OCI-LY7 (cell line): Measurements from ENCODE around the gene PRDX1. TPM values are rescaled to one million over a fixed set of nuclear protein-coding genes. Genes with fewer than 3 reads are reported as not detected.
"Not testable (repeated sequence)": the region's sequence is repeated elsewhere in the genome, so short reads cannot be mapped to it uniquely, and the experiment has no call there.

Experiments
- BruUV-seq: library from RNA; stranded (reverse); fragments of 400-500 nt; replicated peaks from 2 replicates; lab custom pipeline; 2021; lab: Mats Ljungman, UMichigan
- CTCF ChIA-PET: fragments of 300-600 bp; sonication (Branson Sonifier 250); formaldehyde crosslinking; loops from one replicate; lab custom pipeline; 2022; ENCODE audit warnings: antibody characterized with exemption; ENCODE audit not compliant: unreplicated experiment; lab: Charles Lee
- POLR2A ChIA-PET: fragments of 300-600 bp; sonication (Branson Sonifier 250); formaldehyde crosslinking; loops from one replicate; lab custom pipeline; 2022; ENCODE audit warnings: antibody characterized with exemption; lab: Charles Lee
- DNase-seq: peaks from one replicate; pipeline ENCODE4 v3.0.0-alpha.2; 2015; ENCODE audit warnings: low spot score
- H2AFZ ChIP-seq: fragments of 200-600 bp; sonication (generic), shearing (Covaris generic); 2 replicates; pipeline ENCODE4 v1.6.1; 2014; ENCODE audit warnings: mild to moderate bottlenecking, antibody characterized with exemption, low read length, moderate library complexity
- H3K27ac ChIP-seq: fragments of 200-600 bp; sonication (generic); 2 replicates; pipeline ENCODE4 v1.5.1; 2014; ENCODE audit warnings: mixed run types, low read depth, mild to moderate bottlenecking, moderate library complexity, low read length, inconsistent platforms; ENCODE audit not compliant: poor library complexity, severe bottlenecking
- H3K36me3 ChIP-seq: fragments of 200-600 bp; sonication (generic); 2 replicates; pipeline ENCODE4 v1.6.1; 2014; ENCODE audit warnings: mild to moderate bottlenecking, antibody characterized with exemption, low read length, moderate library complexity, mixed read lengths; ENCODE audit not compliant: insufficient read depth
- H3K4me1 ChIP-seq: fragments of 200-600 bp; sonication (generic); 2 replicates; pipeline ENCODE4 v1.5.1; 2014; ENCODE audit warnings: mild to moderate bottlenecking, low read length; ENCODE audit not compliant: insufficient read depth, poor library complexity, severe bottlenecking
- H3K4me2 ChIP-seq: fragments of 200-600 bp; sonication (generic); 2 replicates; pipeline ENCODE4 v1.6.1; 2014; ENCODE audit warnings: mild to moderate bottlenecking, low read length
- H3K4me3 ChIP-seq: fragments of 200-600 bp; sonication (generic); 2 replicates; pipeline ENCODE4 v1.5.1; 2014; ENCODE audit warnings: mild to moderate bottlenecking, low read depth, low read length; ENCODE audit not compliant: poor library complexity, severe bottlenecking
- H3K79me2 ChIP-seq: fragments of 200-600 bp; sonication (generic); 2 replicates; pipeline ENCODE4 v1.6.1; 2016; ENCODE audit warnings: low read depth, mild to moderate bottlenecking, low read length, moderate library complexity, mixed read lengths; ENCODE audit not compliant: insufficient read depth
- H3K9me2 ChIP-seq: fragments of 200-600 bp; sonication (generic); 2 replicates; pipeline ENCODE4 v1.6.1; 2016; ENCODE audit warnings: mild to moderate bottlenecking, low read length, mixed read lengths; ENCODE audit not compliant: insufficient read depth
- H3K9me3 ChIP-seq: fragments of 200-600 bp; sonication (generic); 2 replicates; pipeline ENCODE4 v1.6.1; 2014; ENCODE audit warnings: mild to moderate bottlenecking, mixed run types, low read length, mixed read lengths
- H4K20me1 ChIP-seq: fragments of 200-600 bp; sonication (generic); 2 replicates; pipeline ENCODE4 v1.6.1; 2014; ENCODE audit warnings: mild to moderate bottlenecking, antibody characterized with exemption, low read length, moderate library complexity, mixed read lengths; ENCODE audit not compliant: insufficient read depth
- CTCF ChIP-seq: fragments of 200-600 bp; sonication (generic); conservative IDR thresholded peaks from 2 replicates; pipeline ENCODE4 v1.5.1; 2014; ENCODE audit warnings: mild to moderate bottlenecking, antibody characterized with exemption, low read length, moderate library complexity, mixed read lengths
- EZH2phosphoT487 ChIP-seq: fragments of 200-600 bp; sonication (generic); IDR thresholded peaks from 2 replicates; pipeline ENCODE4 v1.6.1; 2018; ENCODE audit warnings: low read depth, borderline replicate concordance, mild to moderate bottlenecking, mixed run types, antibody characterized with exemption, low read length, moderate library complexity, mixed read lengths
- intact Hi-C: fragments of 100-400 bp; cut with micrococcal nuclease; formaldehyde crosslinking; loops from one replicate; pipeline ENCODE4 v1.10.0; 2022; ENCODE audit not compliant: unreplicated experiment
- total RNA-seq, 2 experiments: library from RNA; depleted of rRNA in 1 of 2; stranded (reverse); fragments of >200 nt in 1 of 2; shearing (Covaris generic) in 1 of 2; gene quantifications; 2 replicates each; pipeline ENCODE4 v1.2.3, GENCODE V29; 2014 to 2022

Gene PRDX1
- total RNA-seq, 2 experiments from 2014 or later: 814 to 851 TPM

GRCh38 chr1:45490121-45490625 is 31.5 kb downstream of the PRDX1 start:
- TF ChIP-seq EZH2phosphoT487: no peak
- no peak for TF ChIP-seq CTCF

DNA sequence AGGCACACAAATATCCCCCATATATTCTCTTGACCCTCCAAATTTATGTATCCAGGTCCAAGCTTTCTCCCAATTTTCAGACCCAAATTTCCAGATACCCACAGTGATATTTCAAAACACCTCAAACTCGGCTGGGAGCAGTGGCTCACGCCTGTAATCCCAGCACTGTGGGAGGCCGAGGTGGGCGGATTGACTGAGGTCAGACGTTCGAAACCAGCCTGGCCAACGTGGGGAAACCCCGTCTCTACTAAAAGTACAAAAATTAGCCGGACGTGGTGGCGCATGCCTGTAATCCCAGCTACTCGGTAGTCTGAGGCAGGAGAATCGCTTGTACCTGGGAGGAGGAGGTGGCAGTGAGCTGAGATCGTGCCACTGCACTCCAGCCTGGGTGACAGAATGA is 32.3 kb downstream of the PRDX1 start:
- H3K79me2 ChIP-seq, H4K20me1 ChIP-seq, H3K9me3 ChIP-seq, H2AFZ ChIP-seq, H3K9me2 ChIP-seq, BruUV-seq, intact Hi-C loops, DNase-seq, H3K36me3 ChIP-seq, H3K27ac ChIP-seq: not testable (repeated sequence)
- ChIA-PET CTCF (interaction anchor here (0.5 kb wide), 1 partner anchor 36 kb away, joined by 3 read pairs; no protein-coding TSS in a partner anchor), POLR2A (interaction anchor here (0.6 to 0.7 kb wide), 2 partner anchors 62 to 86 kb away, joined by 3 read pairs; partner anchors contain the start of gene AKR1A1)
- Histone ChIP-seq H3K4me1 (peaks cover 32% of the 10 kb centered on the region), H3K4me3 (peak overlapping the region; percentile 75), H3K4me2 (peak overlapping the region; percentile 92)

More at GRCh38 chr1:45490121-45490625, 31.5 kb downstream of the PRDX1 start:
- no peaks in the 10 kb centered on the region for H3K79me2 ChIP-seq
- BruUV-seq: no TSS peak
- no peaks in the 10 kb centered on the region for H3K9me2 ChIP-seq
- no peak for DNase-seq
- H3K4me3 ChIP-seq: peak overlapping the region; percentile 75
- peak overlapping the region; percentile 3; the same call in 1 of the 2 replicates for H2AFZ ChIP-seq
- intact Hi-C loops: loop anchor here (5.0 to 10.0 kb wide), 2 partner anchors 148 to 755 kb away; partner anchors contain the start of genes KIF2C, MUTYH, RNU5D-1 and TOE1
- H3K4me2 ChIP-seq: peak overlapping the region; percentile 92
- H4K20me1 ChIP-seq: no peaks in the 10 kb centered on the region
- no peaks in the 10 kb centered on the region for H3K9me3 ChIP-seq
- POLR2A ChIA-PET: interaction anchor here (0.6 to 1.8 kb wide), 5 partner anchors 9 to 135 kb away, joined by 3 to 9 read pairs (median 4); partner anchors contain the start of genes CCDC163, MMACHC and PRDX1
- no peak overlapping the region for H3K27ac ChIP-seq
- H3K4me1 ChIP-seq: peaks cover 32% of the 10 kb centered on the region
- no peaks in the 10 kb centered on the region for H3K36me3 ChIP-seq
- CTCF ChIA-PET: no interaction called here

- CTCF ChIA-PET: interaction anchor here (0.5 kb wide), 1 partner anchor 36 kb away, joined by 3 read pairs; no protein-coding TSS in a partner anchor
- Histone ChIP-seq H3K4me3 (peak overlapping the region; percentile 75), H3K27ac (no peak overlapping the region), H3K36me3 (no peaks in the 10 kb centered on the region), H3K9me2 (no peaks in the 10 kb centered on the region), H4K20me1 (no peaks in the 10 kb centered on the region), H3K4me1 (peaks cover 32% of the 10 kb centered on the region), H2AFZ (no peak overlapping the region), H3K79me2 (no peaks in the 10 kb centered on the region), H3K9me3 (no peaks in the 10 kb centered on the region), H3K4me2 (peak overlapping the region; percentile 92)
- TF ChIP-seq EZH2phosphoT487: no peak
- TF ChIP-seq CTCF: no peak
- POLR2A ChIA-PET: interaction anchor here (0.6 to 1.0 kb wide), 3 partner anchors 62 to 95 kb away, joined by 3 to 9 read pairs (median 3); partner anchors contain the start of gene AKR1A1
- intact Hi-C loops: no loop called here
- no peak for DNase-seq
- no TSS peak for BruUV-seq
Observed at GRCh38 chr1:45488666-45489377, 32.9 kb downstream of the PRDX1 start.
